HCT116 (cell line): ENCODE data around the gene CERS6. TPM values are rescaled to one million over a fixed set of nuclear protein-coding genes. Genes with fewer than 3 reads are reported as not detected.

Source experiments
- ATAC-seq: fragments of 200-7000 bp; cut with Tn5 transposase; 2 replicates; pipeline ENCODE4 v1.9.1; 2020; ENCODE audit warnings: mild to moderate bottlenecking, moderate library complexity
- BruUV-seq: library from RNA; stranded (reverse); fragments of 400-500 nt; replicated peaks from 2 replicates; lab custom pipeline; 2021; lab: Mats Ljungman, UMichigan
- CTCF ChIA-PET: fragments of 300-600 bp; sonication (Branson Sonifier 250); formaldehyde crosslinking; loops from one replicate; lab custom pipeline; 2021; ENCODE audit warnings: antibody characterized with exemption; lab: Charles Lee
- POLR2A ChIA-PET: fragments of 300-600, 350-600 bp; sonication (Branson Sonifier 250); formaldehyde crosslinking; loops from one replicate; lab custom pipeline; 2021; ENCODE audit warnings: antibody characterized with exemption; lab: Charles Lee
- RAD21 ChIA-PET, 2 experiments: fragments of 300-600 bp; sonication (Branson Sonifier 250); formaldehyde crosslinking; loops; one replicate each; lab custom pipeline; 2023; ENCODE audit warnings: low total read pairs in 2 of 2; ENCODE audit not compliant: uncharacterized antibody in 2 of 2, unreplicated experiment in 2 of 2, low non-redundant PET in 1 of 2; lab: Charles Lee
- DNase-seq: peaks from one replicate; pipeline ENCODE4 v3.0.0-alpha.2; 2010; ENCODE audit warnings: low read depth, low spot score
- H2AFZ ChIP-seq: fragments of 200-600 bp; shearing (Covaris generic), sonication (generic); 2 replicates; pipeline ENCODE4 v1.6.1; 2017; ENCODE audit warnings: low read depth, mixed run types, mixed read lengths, antibody characterized with exemption, low read length; ENCODE audit not compliant: poor library complexity, severe bottlenecking
- H3K27ac ChIP-seq: 2 replicates; pipeline ENCODE4 v1.5.1; 2012; ENCODE audit warnings: low read depth, low read length
- H3K27me3 ChIP-seq: fragments of 200-600 bp; sonication (generic); 2 replicates; pipeline ENCODE4 v1.6.1; 2016; ENCODE audit warnings: mixed run types, low read length, mixed read lengths; ENCODE audit not compliant: insufficient read depth
- H3K36me3 ChIP-seq, 2 experiments: fragments of 200-500 bp in 1 of 2; fragments of 200-600 bp in 1 of 2; sonication (Bioruptor generic) in 1 of 2; sonication (generic) in 1 of 2; 2 replicates each; pipeline versions ENCODE4 v1.5.1 to v1.6.1; 2014 to 2016; ENCODE audit warnings: low read length in 2 of 2, inconsistent platforms in 1 of 2, mixed read lengths in 1 of 2, mixed run types in 1 of 2; ENCODE audit not compliant: insufficient read depth in 2 of 2, control insufficient read depth in 1 of 2
- H3K4me1 ChIP-seq, 2 experiments: fragments of 200-600 bp in 1 of 2; sonication (generic) in 1 of 2; 2 replicates each; pipeline versions ENCODE4 v1.5.1 to v1.6.1; 2012 to 2017; ENCODE audit warnings: low read length in 2 of 2, inconsistent platforms in 1 of 2, mild to moderate bottlenecking in 1 of 2, mixed read lengths in 1 of 2, mixed run types in 1 of 2, moderate library complexity in 1 of 2; ENCODE audit not compliant: insufficient read depth in 2 of 2, control insufficient read depth in 1 of 2
- H3K4me2 ChIP-seq: fragments of 200-600 bp; sonication (generic); 2 replicates; pipeline ENCODE4 v1.6.1; 2017; ENCODE audit warnings: mixed run types, low read length, mixed read lengths
- H3K4me3 ChIP-seq, 2 experiments: fragments of 200-600 bp in 1 of 2; sonication (generic) in 1 of 2; replicated peaks in 1 of 2; 2 replicates each; pipeline ENCODE4 v1.5.1; 2011 to 2016; ENCODE audit warnings: low read length in 2 of 2, control low read depth in 1 of 2, low read depth in 1 of 2, mild to moderate bottlenecking in 1 of 2, mixed read lengths in 1 of 2, mixed run types in 1 of 2
- H3K79me2 ChIP-seq: fragments of 200-600 bp; sonication (generic); 2 replicates; pipeline ENCODE4 v1.6.1; 2017; ENCODE audit warnings: mild to moderate bottlenecking, mixed run types, low read length, moderate library complexity, mixed read lengths; ENCODE audit not compliant: insufficient read depth
- H3K9ac ChIP-seq: fragments of 200-600 bp; sonication (generic); 2 replicates; pipeline ENCODE4 v1.6.1; 2016; ENCODE audit warnings: low read length, mixed read lengths
- H3K9me2 ChIP-seq: fragments of 200-600 bp; sonication (generic), shearing (Covaris generic); 2 replicates; pipeline ENCODE4 v1.6.1; 2017; ENCODE audit warnings: mixed run types, mild to moderate bottlenecking, moderate library complexity; ENCODE audit not compliant: insufficient read depth
- H3K9me3 ChIP-seq, 2 experiments: fragments of 200-500 bp in 1 of 2; fragments of 200-600 bp in 1 of 2; sonication (Bioruptor generic) in 1 of 2; sonication (generic) in 1 of 2; 2 replicates each; pipeline ENCODE4 v1.6.1; 2014 to 2017; ENCODE audit warnings: low read length in 2 of 2, mixed read lengths in 2 of 2, inconsistent platforms in 1 of 2, low read depth in 1 of 2, mild to moderate bottlenecking in 1 of 2, mixed run types in 1 of 2, moderate library complexity in 1 of 2; ENCODE audit not compliant: control insufficient read depth in 1 of 2, insufficient read depth in 1 of 2
- H4K20me1 ChIP-seq: fragments of 200-600 bp; sonication (generic), shearing (Covaris generic); 2 replicates; pipeline ENCODE4 v1.6.1; 2017; ENCODE audit warnings: mixed run types, mild to moderate bottlenecking, moderate library complexity; ENCODE audit not compliant: insufficient read depth
- CBX3 ChIP-seq: IDR thresholded peaks from 2 replicates; pipeline ENCODE4 v1.6.1; 2012; ENCODE audit warnings: low read depth
- ELF1 ChIP-seq: IDR thresholded peaks from 2 replicates; pipeline ENCODE4 v1.6.1; 2012; ENCODE audit warnings: low read depth, borderline replicate concordance
- POLR2AphosphoS5 ChIP-seq: IDR thresholded peaks from 2 replicates; pipeline ENCODE4 v1.6.1; 2011; ENCODE audit warnings: mild to moderate bottlenecking, low read depth, low read length, moderate library complexity
- RAD21 ChIP-seq: IDR thresholded peaks from 2 replicates; pipeline ENCODE4 v1.6.1; 2012; ENCODE audit warnings: low read depth, mild to moderate bottlenecking
- SIN3A ChIP-seq: IDR thresholded peaks from 2 replicates; pipeline ENCODE4 v1.6.1; 2012; ENCODE audit warnings: low read depth
- TCF7L2 ChIP-seq: IDR thresholded peaks from 2 replicates; pipeline ENCODE4 v1.7.0; 2011; ENCODE audit warnings: borderline replicate concordance, inconsistent platforms; ENCODE audit not compliant: insufficient read depth, insufficient read length; ENCODE audit errors: extremely low read depth
- intact Hi-C: fragments of 100-400 bp; cut with micrococcal nuclease; formaldehyde crosslinking; loops from 2 replicates; pipeline ENCODE4 v1.10.0; 2022
- total RNA-seq: library from RNA; stranded (reverse); gene quantifications from one replicate; pipeline ENCODE4 v1.2.1, GENCODE V29; 2021; ENCODE audit not compliant: unreplicated experiment
- TF ChIP-seq, protein P1 (sequence below): IDR thresholded peaks from 2 replicates; pipeline ENCODE4 v1.6.1; 2012
- TF ChIP-seq, protein P2 (sequence below): IDR thresholded peaks from 2 replicates; pipeline ENCODE4 v1.6.1; 2012

CERS6 gene
- total RNA-seq, 1 experiment from 2014 or later, result 37.0 TPM

DNA sequence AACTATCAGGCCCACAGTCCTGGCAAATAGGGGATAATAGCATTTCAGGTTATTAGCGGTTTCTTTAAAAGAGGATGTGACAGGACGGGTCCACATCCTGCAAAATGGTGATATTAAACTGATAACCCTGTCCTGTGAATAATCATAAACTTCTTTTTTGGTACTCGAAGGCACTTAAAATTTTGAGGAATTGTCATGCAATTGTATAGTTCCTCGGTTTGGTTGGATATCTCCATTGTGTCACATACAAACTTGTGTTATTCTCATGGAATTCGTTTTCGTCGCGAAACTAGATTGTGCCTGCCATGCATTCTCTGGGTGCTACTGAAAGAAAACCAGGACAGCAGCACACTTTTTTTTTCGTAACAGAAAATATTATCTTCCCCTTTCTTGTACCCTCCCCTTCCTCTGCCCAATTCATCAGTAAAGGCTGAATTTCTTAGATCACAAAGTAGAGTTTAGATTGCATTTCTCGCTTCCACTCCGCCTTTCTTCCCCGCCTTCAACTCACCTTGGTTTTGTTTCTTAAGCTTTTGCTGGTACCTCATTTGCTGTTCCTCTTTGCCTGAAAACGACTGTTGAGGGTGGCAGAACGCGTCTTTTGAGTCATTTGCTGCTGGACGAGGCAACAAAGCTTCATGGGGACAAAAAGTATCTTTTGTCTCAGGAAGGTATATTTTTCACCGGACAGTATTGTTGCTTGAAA lies 1.3 kb downstream of the CERS6 start:
- no peak for TF ChIP-seq ELF1
- no peak for TF ChIP-seq CBX3
- TF ChIP-seq, protein P1, sequence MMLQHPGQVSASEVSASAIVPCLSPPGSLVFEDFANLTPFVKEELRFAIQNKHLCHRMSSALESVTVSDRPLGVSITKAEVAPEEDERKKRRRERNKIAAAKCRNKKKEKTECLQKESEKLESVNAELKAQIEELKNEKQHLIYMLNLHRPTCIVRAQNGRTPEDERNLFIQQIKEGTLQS, result no peak
- TF ChIP-seq, protein P2, sequence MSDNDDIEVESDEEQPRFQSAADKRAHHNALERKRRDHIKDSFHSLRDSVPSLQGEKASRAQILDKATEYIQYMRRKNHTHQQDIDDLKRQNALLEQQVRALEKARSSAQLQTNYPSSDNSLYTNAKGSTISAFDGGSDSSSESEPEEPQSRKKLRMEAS, result no peak; the same call in 1 of the 2 replicates
- TF ChIP-seq POLR2AphosphoS5, result no peak
- no peak for TF ChIP-seq SIN3A
- TF ChIP-seq RAD21, result no peak
- TF ChIP-seq, all 23 proteins: peak for 0
- Histone ChIP-seq H3K79me2 (peaks cover 56% of the 10 kb centered on the region), H3K36me3 (no peaks in the 10 kb centered on the region), H3K9me2 (no peaks in the 10 kb centered on the region), H3K9me3 (no peaks in the 10 kb centered on the region), H3K4me1 (peaks cover 0 to 21% of the 10 kb centered on the region in 2 experiments; a peak in 2 of 4 replicates), H3K4me2 (peak overlapping the region; percentile 80), H3K9ac (peak overlapping the region; percentile 73), H3K27ac (no peak overlapping the region; the same call in 1 of the 2 replicates), H4K20me1 (peaks cover 5% of the 10 kb centered on the region; the same call in 1 of the 2 replicates), H2AFZ (no peak overlapping the region), H3K27me3 (no peaks in the 10 kb centered on the region), H3K4me3 (peak overlapping the region; percentile 57 to 78)
- no TSS peak for BruUV-seq
- no peak for DNase-seq
- RAD21 ChIA-PET, result no interaction called here
- ATAC-seq, result no peak
- intact Hi-C loops, result no loop called here
- CTCF ChIA-PET, result no interaction called here
- POLR2A ChIA-PET, result no interaction called here

DNA sequence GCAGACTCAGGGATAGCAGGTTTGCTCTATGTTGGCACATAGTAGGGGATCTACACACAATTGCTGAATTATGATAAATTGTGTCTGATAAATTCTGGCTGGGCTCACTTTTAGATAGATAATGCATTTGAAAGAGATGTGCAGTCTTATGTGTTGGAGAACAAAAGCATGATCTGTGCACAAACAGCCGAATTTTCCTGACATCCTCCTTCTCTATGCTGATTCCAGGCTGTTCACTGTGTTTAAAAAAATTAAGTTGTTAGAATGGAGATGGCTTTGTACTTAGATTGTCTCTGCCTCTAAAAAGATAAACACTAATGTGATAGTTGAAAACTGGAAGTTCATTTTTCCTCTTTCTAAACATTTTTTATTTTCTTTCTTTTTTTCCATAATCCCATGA lies 2.1 kb downstream of the CERS6 start:
- CTCF ChIA-PET, result no interaction called here
- no peak overlapping the region for H3K4me3 ChIP-seq
- RAD21 ChIA-PET, result no interaction called here

More for the DNA sequence above, 2.1 kb downstream of the CERS6 start:
- H3K36me3 ChIP-seq, result no peaks in the 10 kb centered on the region
- H3K9me3 ChIP-seq, result no peaks in the 10 kb centered on the region
- H3K9ac ChIP-seq, result no peak overlapping the region
- no peaks in the 10 kb centered on the region for H3K27me3 ChIP-seq
- no peak overlapping the region for H3K27ac ChIP-seq
- ATAC-seq (no peak), DNase-seq (no peak)
- no TSS peak for BruUV-seq
- no peak for TF ChIP-seq TCF7L2
- peaks cover 5% of the 10 kb centered on the region; the same call in 1 of the 2 replicates for H4K20me1 ChIP-seq
- peaks cover 63% of the 10 kb centered on the region for H3K79me2 ChIP-seq
- H3K9me2 ChIP-seq, result no peaks in the 10 kb centered on the region
- no peak overlapping the region for H2AFZ ChIP-seq
- H3K4me2 ChIP-seq, result peak overlapping the region; percentile 80; the same call in 1 of the 2 replicates
- POLR2A ChIA-PET, result no interaction called here
- intact Hi-C loops, result no loop called here
- peaks cover 0 to 21% of the 10 kb centered on the region in 2 experiments; a peak in 2 of 4 replicates for H3K4me1 ChIP-seq
